ENCODE data around the gene FRMD1.

Gene FRMD1

GRCh38 chr6:168042426-168043192 is 36.4 kb downstream of the FRMD1 start:
- no peak for DNase-seq (ENCODE audit: low read depth)

GRCh38 chr6:168041928-168042327 is 37.1 kb downstream of the FRMD1 start:
- no peak for DNase-seq (ENCODE audit: low read depth)

- DNase-seq (ENCODE audit: low read depth) = no peak
These were observed 38.0 kb downstream of the FRMD1 start for GRCh38 chr6:168040856-168041496.

GRCh38 chr6:168039849-168040248 is 39.2 kb downstream of the FRMD1 start:
- no peak for DNase-seq (ENCODE audit: low read depth)

GRCh38 chr6:168039301-168039700 is 39.7 kb downstream of the FRMD1 start:
- no peak for DNase-seq (ENCODE audit: low read depth)

GRCh38 chr6:168038576-168039140 is 40.4 kb downstream of the FRMD1 start:
- DNase-seq (ENCODE audit: low read depth) = no peak

GRCh38 chr6:168037856-168038255 is 41.2 kb downstream of the FRMD1 start:
- no peak for DNase-seq (ENCODE audit: low read depth)

GRCh38 chr6:168037242-168037641 is 41.8 kb downstream of the FRMD1 start:
- no peak for DNase-seq (ENCODE audit: low read depth)

GRCh38 chr6:168035661-168036545 is 43.1 kb downstream of the FRMD1 start:
- no peak for DNase-seq (ENCODE audit: low read depth)

GRCh38 chr6:168035098-168035660 is 43.8 kb downstream of the FRMD1 start:
- DNase-seq (ENCODE audit: low read depth) = no peak

GRCh38 chr6:168034537-168034936 is 44.5 kb downstream of the FRMD1 start:
- no peak for DNase-seq (ENCODE audit: low read depth)

- DNase-seq (ENCODE audit: low read depth) = no peak
These were observed 45.2 kb downstream of the FRMD1 start for GRCh38 chr6:168033791-168034190.

- DNase-seq (ENCODE audit: low read depth) = no peak
These were observed 46.8 kb downstream of the FRMD1 start for GRCh38 chr6:168032005-168032760.

GRCh38 chr6:168031411-168031971 is 47.5 kb downstream of the FRMD1 start:
- DNase-seq (ENCODE audit: low read depth) = no peak

- no peak for DNase-seq (ENCODE audit: low read depth)
These were observed 48.1 kb downstream of the FRMD1 start for GRCh38 chr6:168030908-168031307.

GRCh38 chr6:168030218-168030746 is 48.7 kb downstream of the FRMD1 start:
- DNase-seq (ENCODE audit: low read depth) = no peak

- no peak for DNase-seq (ENCODE audit: low read depth)
These were observed 49.4 kb downstream of the FRMD1 start for GRCh38 chr6:168029459-168030217.

- no peak for DNase-seq (ENCODE audit: low read depth)
These were observed 50.8 kb downstream of the FRMD1 start for GRCh38 chr6:168028181-168028580.

- no peak for DNase-seq (ENCODE audit: low read depth)
These were observed 51.5 kb downstream of the FRMD1 start for GRCh38 chr6:168027521-168027920.

GRCh38 chr6:168026925-168027324 is 52.1 kb downstream of the FRMD1 start:
- DNase-seq (ENCODE audit: low read depth) = no peak
